Measurements from ENCODE around the gene DEFB108B.
"Not testable (repeated sequence)": the region's sequence is repeated elsewhere in the genome, so short reads cannot be mapped to it uniquely, and the experiment has no call there.

DNA sequence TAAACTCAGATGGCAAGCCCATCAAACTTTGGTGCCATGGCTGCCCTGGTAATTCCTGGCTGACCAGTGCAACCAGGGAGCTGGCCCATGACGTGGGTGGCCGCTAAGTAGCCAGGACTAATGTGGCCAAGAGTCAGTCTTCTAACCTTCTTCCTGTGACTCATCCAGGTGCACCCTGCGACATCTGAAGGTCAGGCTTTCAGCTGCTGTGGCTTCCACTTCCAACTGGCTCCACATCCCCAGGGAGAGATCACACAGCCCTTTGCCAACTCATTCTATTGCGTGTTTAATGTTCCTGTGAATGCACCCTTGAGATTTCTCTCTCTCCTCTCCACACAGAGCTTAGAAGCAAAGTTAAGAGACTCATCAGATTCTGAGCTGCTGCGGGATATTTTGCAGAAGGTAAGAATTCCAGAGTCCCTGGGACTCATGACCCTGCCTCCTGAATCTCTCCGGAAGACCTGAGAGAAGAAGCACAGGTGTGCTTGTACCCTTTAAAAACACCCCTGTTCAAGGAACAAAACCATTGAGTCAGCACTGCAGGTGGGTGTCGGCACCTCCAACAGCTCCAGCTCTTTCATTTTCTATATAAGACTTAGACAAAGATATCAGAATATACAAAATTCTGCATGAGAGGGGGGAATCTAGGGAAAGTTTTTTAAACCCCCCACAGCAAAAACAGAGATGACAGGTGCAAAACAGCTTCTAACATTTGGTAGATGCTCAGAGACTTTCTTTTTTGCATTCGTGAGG, 43.4 kb upstream of the DEFB108B start:
- TF ChIP-seq, protein P1, sequence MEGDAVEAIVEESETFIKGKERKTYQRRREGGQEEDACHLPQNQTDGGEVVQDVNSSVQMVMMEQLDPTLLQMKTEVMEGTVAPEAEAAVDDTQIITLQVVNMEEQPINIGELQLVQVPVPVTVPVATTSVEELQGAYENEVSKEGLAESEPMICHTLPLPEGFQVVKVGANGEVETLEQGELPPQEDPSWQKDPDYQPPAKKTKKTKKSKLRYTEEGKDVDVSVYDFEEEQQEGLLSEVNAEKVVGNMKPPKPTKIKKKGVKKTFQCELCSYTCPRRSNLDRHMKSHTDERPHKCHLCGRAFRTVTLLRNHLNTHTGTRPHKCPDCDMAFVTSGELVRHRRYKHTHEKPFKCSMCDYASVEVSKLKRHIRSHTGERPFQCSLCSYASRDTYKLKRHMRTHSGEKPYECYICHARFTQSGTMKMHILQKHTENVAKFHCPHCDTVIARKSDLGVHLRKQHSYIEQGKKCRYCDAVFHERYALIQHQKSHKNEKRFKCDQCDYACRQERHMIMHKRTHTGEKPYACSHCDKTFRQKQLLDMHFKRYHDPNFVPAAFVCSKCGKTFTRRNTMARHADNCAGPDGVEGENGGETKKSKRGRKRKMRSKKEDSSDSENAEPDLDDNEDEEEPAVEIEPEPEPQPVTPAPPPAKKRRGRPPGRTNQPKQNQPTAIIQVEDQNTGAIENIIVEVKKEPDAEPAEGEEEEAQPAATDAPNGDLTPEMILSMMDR (IDR thresholded peaks at IDR 0.05): not testable (repeated sequence)
- TF ChIP-seq ZFX (IDR thresholded peaks at IDR 0.05; ENCODE audit: borderline replicate concordance): not testable (repeated sequence)

All from 22Rv1 (cell line).